H1 (cell line): ENCODE results near the gene EXOC5. TPM values are rescaled to one million over a fixed set of nuclear protein-coding genes. Genes with fewer than 3 reads are reported as not detected.

ENCODE experiments used
- CBX5 ChIP-seq: fragments of 300-800, 300-1000 bp; sonication (generic); IDR thresholded peaks from 2 replicates; pipeline ENCODE4 v1.7.1; 2016; ENCODE audit warnings: antibody characterized with exemption, low read length, low read depth
- FOSL1 ChIP-seq: IDR thresholded peaks from 2 replicates; pipeline ENCODE4 v1.6.1; 2011; ENCODE audit warnings: mild to moderate bottlenecking, low read depth, low read length, moderate library complexity; ENCODE audit not compliant: insufficient read depth
- JUN ChIP-seq: IDR thresholded peaks from 2 replicates; pipeline ENCODE4 v1.6.1; 2011; ENCODE audit warnings: low read depth, mild to moderate bottlenecking, improper control_type of control experiment, low read length
- NRF1 ChIP-seq: IDR thresholded peaks from 2 replicates; pipeline ENCODE4 v1.6.1; 2011; ENCODE audit warnings: mild to moderate bottlenecking, low read depth, low read length, improper control_type of control experiment
- RBBP5 ChIP-seq: IDR thresholded peaks from 2 replicates; pipeline ENCODE4 v1.7.1; 2012; ENCODE audit warnings: low read depth, mild to moderate bottlenecking, inconsistent platforms, low read length, moderate library complexity, borderline replicate concordance
- SP2 ChIP-seq: IDR thresholded peaks from 2 replicates; pipeline ENCODE4 v1.6.1; 2012; ENCODE audit warnings: mild to moderate bottlenecking, low read length, inconsistent platforms
- TAF1 ChIP-seq: IDR thresholded peaks from 2 replicates; pipeline ENCODE4 v1.6.1; 2011; ENCODE audit warnings: mild to moderate bottlenecking, low read depth, low read length
- polyA plus RNA-seq, 7 experiments: library from polyadenylated mRNA; depleted of rRNA in 3 of 7; stranded (reverse) in 5 of 7; unstranded in 2 of 7; fragments of >200 nt in 5 of 7; fragments of 200-250 nt in 2 of 7; gene quantifications; 1 replicate in 5 of 7; 2 replicates in 1 of 7; 4 replicates in 1 of 7; pipeline versions ENCODE4 v1.2.1 to v1.2.3, GENCODE V29; 2011 to 2013; ENCODE audit warnings: missing spikeins in 2 of 7, mixed read lengths in 2 of 7
- total RNA-seq: library from RNA; stranded (reverse); fragmentation: NEBNext Ultra II Directional; extraction: Animal tissue kit (Norgen Biotek cat#: 25700); gene quantifications from 2 replicates; pipeline ENCODE4 v1.2.1, GENCODE V29; 2021

Gene EXOC5
- total and polyA plus RNA-seq, 2 of the 8 experiments (the other 6 are each of a cell fraction or from before 2014, with no cell fraction given) = 23.0 to 86.7 TPM

DNA sequence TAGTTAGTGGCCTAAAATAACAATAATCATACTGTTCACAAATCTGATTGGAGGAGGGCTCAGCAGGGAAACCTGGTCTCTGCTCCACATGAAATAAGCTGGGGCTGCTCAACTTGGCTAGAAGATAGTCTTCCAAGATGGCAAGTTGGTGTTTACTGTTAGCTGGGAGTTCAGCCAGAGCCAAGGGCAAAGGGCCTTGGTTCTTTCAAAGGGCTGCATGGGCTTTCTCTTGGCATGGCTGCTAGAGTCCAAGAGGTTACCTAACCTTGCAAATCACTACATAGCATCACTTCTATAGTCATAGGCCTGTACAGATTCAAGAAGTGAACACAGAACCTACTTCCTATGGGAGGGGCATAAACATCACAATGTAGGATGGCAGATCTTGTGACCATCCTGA is 7.1 kb downstream of the EXOC5 start (continued):
- TF ChIP-seq NRF1 = no peak
- TF ChIP-seq SP2 = no peak
- no peak for TF ChIP-seq FOSL1
- TF ChIP-seq CBX5 = no peak
- TF ChIP-seq TAF1 = no peak
- TF ChIP-seq RBBP5 = no peak
- TF ChIP-seq JUN = no peak
